Naive thymus-derived CD4-positive, alpha-beta T cell (primary cell): Measurements from ENCODE around the gene TPGS1. TPM values are rescaled to one million over a fixed set of nuclear protein-coding genes. Genes with fewer than 3 reads are reported as not detected.

Source experiments
- ATAC-seq: fragments of 150-1000 bp; cut with Tn5 transposase; 2 replicates; pipeline ENCODE4 v1.10.0; 2021; ENCODE audit warnings: mild to moderate bottlenecking, moderate library complexity
- CTCF ChIA-PET: fragments of 350-600 bp; sonication (Branson Sonifier 250); formaldehyde crosslinking; loops from one replicate; lab custom pipeline; 2021; ENCODE audit warnings: antibody characterized with exemption; lab: Charles Lee
- POLR2A ChIA-PET: fragments of 350-600 bp; sonication (Branson Sonifier 250); formaldehyde crosslinking; loops from one replicate; lab custom pipeline; 2021; ENCODE audit warnings: antibody characterized with exemption, inconsistent platforms; lab: Charles Lee
- DNase-seq, 9 donors: peaks; one replicate each; pipeline versions ENCODE4 v3.0.0 to v3.0.0-alpha.2; 2020 to 2022; ENCODE audit warnings: mixed read lengths in 1 of 9
- H3K27ac ChIP-seq: one replicate; pipeline ENCODE4 v1.7.0; 2013; ENCODE audit warnings: mild to moderate bottlenecking, low read depth, low read length, moderate library complexity
- H3K27me3 ChIP-seq, 2 donors: one replicate each; pipeline ENCODE4 v1.7.0; 2013; ENCODE audit warnings: low read length in 2 of 2, mild to moderate bottlenecking in 2 of 2, moderate library complexity in 2 of 2; ENCODE audit not compliant: control insufficient read depth in 2 of 2, insufficient read depth in 2 of 2
- H3K36me3 ChIP-seq, 3 experiments: 1 replicate in 2 of 3; 2 replicates in 1 of 3; pipeline ENCODE4 v1.7.0; 2013; ENCODE audit warnings: low read length in 3 of 3, mild to moderate bottlenecking in 3 of 3, moderate library complexity in 1 of 3; ENCODE audit not compliant: insufficient read depth in 3 of 3, control insufficient read depth in 2 of 3
- H3K4me1 ChIP-seq, 2 donors: one replicate each; pipeline ENCODE4 v1.7.0; 2013; ENCODE audit warnings: low read length in 2 of 2, mild to moderate bottlenecking in 2 of 2, moderate library complexity in 1 of 2; ENCODE audit not compliant: control insufficient read depth in 2 of 2, insufficient read depth in 2 of 2
- H3K4me3 ChIP-seq: 2 replicates; pipeline ENCODE4 v1.7.0; 2013; ENCODE audit warnings: mild to moderate bottlenecking, low read length
- H3K9me3 ChIP-seq, 3 experiments: 1 replicate in 2 of 3; 2 replicates in 1 of 3; pipeline ENCODE4 v1.7.0; 2013; ENCODE audit warnings: low read length in 3 of 3; ENCODE audit not compliant: control insufficient read depth in 2 of 3
- H3K27ac Mint-ChIP-seq, 9 donors: one replicate each; pipeline ENCODE4 v1.8.0; 2020 to 2022; ENCODE audit warnings: mixed read lengths in 9 of 9, mild to moderate bottlenecking in 8 of 9, moderate library complexity in 5 of 9, inconsistent platforms in 2 of 9
- H3K27me3 Mint-ChIP-seq, 5 donors: one replicate each; pipeline ENCODE4 v1.8.0; 2021 to 2022; ENCODE audit warnings: mixed read lengths in 5 of 5, mild to moderate bottlenecking in 1 of 5
- H3K36me3 Mint-ChIP-seq, 5 donors: one replicate each; pipeline ENCODE4 v1.8.0; 2020 to 2022; ENCODE audit warnings: mixed read lengths in 5 of 5, mild to moderate bottlenecking in 3 of 5, inconsistent platforms in 1 of 5
- H3K4me1 Mint-ChIP-seq, 7 donors: one replicate each; pipeline ENCODE4 v1.8.0; 2020 to 2022; ENCODE audit warnings: mixed read lengths in 7 of 7, mild to moderate bottlenecking in 3 of 7, inconsistent platforms in 1 of 7
- H3K4me3 Mint-ChIP-seq, 10 donors: one replicate each; pipeline ENCODE4 v1.8.0; 2020 to 2022; ENCODE audit warnings: mild to moderate bottlenecking in 10 of 10, mixed read lengths in 10 of 10, moderate library complexity in 6 of 10, inconsistent platforms in 2 of 10
- H3K9me3 Mint-ChIP-seq, 11 donors: one replicate each; pipeline ENCODE4 v1.8.0; 2020 to 2022; ENCODE audit warnings: mixed read lengths in 11 of 11, mild to moderate bottlenecking in 4 of 11, inconsistent platforms in 1 of 11, moderate library complexity in 1 of 11
- intact Hi-C, 2 donors: fragments of 100-400 bp; cut with micrococcal nuclease; formaldehyde crosslinking; loops; one replicate each; pipeline ENCODE4 v1.15.1; 2023
- polyA plus RNA-seq, 2 donors: library from polyadenylated mRNA; unstranded; fragments of 300-500 nt; fragmentation: Illumina TruSeq; gene quantifications; one replicate each; pipeline ENCODE4 v1.2.3, GENCODE V29; 2021
- total RNA-seq, 6 experiments: library from RNA in 5 of 6; stranded (reverse) in 5 of 6; gene quantifications; 1 replicate in 5 of 6; 2 replicates in 1 of 6; pipeline ENCODE4 v1.2.3 and lab custom pipeline; 2021 to 2026

Gene TPGS1
- total and polyA plus RNA-seq, 7 experiments from 2014 or later = 21.6 to 36.4 (median 24.2) TPM

- no peaks in the 10 kb centered on the region for H3K9me3 ChIP-seq
- ATAC-seq = no peak
Observed at GRCh38 chr19:517721-518597, 10.7 kb downstream of the TPGS1 start.

GRCh38 chr19:518598-519231 is 11.4 kb downstream of the TPGS1 start:
- POLR2A ChIA-PET = interaction anchor here (1.5 to 4.7 kb wide), 3 partner anchors 8 to 13 kb away, joined by 8 to 17 read pairs (median 16); partner anchors contain the start of gene CDC34
- CTCF ChIA-PET = interaction anchor here (3.8 kb wide), 1 partner anchor 14 kb away, joined by 14 read pairs; the partner anchor contains the start of gene CDC34

More at GRCh38 chr19:517721-518597, 10.7 kb downstream of the TPGS1 start:
- H3K4me3 Mint-ChIP-seq = no peak overlapping the region
- Histone ChIP-seq H3K27ac (peak overlapping the region; percentile 45), H3K4me3 (no peak overlapping the region), H3K36me3 (no peaks in the 10 kb centered on the region), H3K4me1 (no peaks in the 10 kb centered on the region), H3K27me3 (no peaks in the 10 kb centered on the region)
- peak overlapping the region in 1 of 9 donors; percentile 28 for H3K27ac Mint-ChIP-seq
- CTCF ChIA-PET = interaction anchor here (3.8 kb wide), 1 partner anchor 14 kb away, joined by 14 read pairs; the partner anchor contains the start of gene CDC34
- POLR2A ChIA-PET = interaction anchor here (1.5 to 4.7 kb wide), 3 partner anchors 7 to 14 kb away, joined by 8 to 17 read pairs (median 16); partner anchors contain the start of gene CDC34
- peaks cover 0 to 15% (median 0%) of the 10 kb centered on the region in 5 donors for H3K36me3 Mint-ChIP-seq
- H3K9me3 Mint-ChIP-seq = no peaks in the 10 kb centered on the region
- DNase-seq = no peak
- intact Hi-C loops = no loop called here
- peaks cover 5 to 34% (median 20%) of the 10 kb centered on the region in 7 donors for H3K4me1 Mint-ChIP-seq
- H3K27me3 Mint-ChIP-seq = no peaks in the 10 kb centered on the region

GRCh38 chr19:519449-519865 is 12.2 kb downstream of the TPGS1 start:
- H3K4me3 ChIP-seq = no peak overlapping the region
- no peaks in the 10 kb centered on the region for H3K27me3 Mint-ChIP-seq

More at GRCh38 chr19:518598-519231, 11.4 kb downstream of the TPGS1 start:
- Histone ChIP-seq H3K4me1 (no peaks in the 10 kb centered on the region), H3K27me3 (no peaks in the 10 kb centered on the region), H3K27ac (peak overlapping the region; percentile 45), H3K36me3 (no peaks in the 10 kb centered on the region), H3K9me3 (no peaks in the 10 kb centered on the region), H3K4me3 (no peak overlapping the region)
- peak overlapping the region in 4 of 10 donors; percentile 35 to 63 (median 40) for H3K4me3 Mint-ChIP-seq
- no peaks in the 10 kb centered on the region for H3K27me3 Mint-ChIP-seq
- peak overlapping the region in 2 of 9 donors; percentile 32 to 67 for H3K27ac Mint-ChIP-seq
- intact Hi-C loops = loop anchor here (1.0 kb wide), 2 partner anchors 7 to 13 kb away; partner anchors contain the start of gene CDC34 (in 1 of the 2)
- H3K4me1 Mint-ChIP-seq = peaks cover 5 to 31% (median 19%) of the 10 kb centered on the region in 7 donors
- ATAC-seq (peak; percentile 92), DNase-seq (peak in 8 of 9 donors; percentile 53 to 74 (median 66))
- H3K36me3 Mint-ChIP-seq = peaks cover 0 to 11% (median 0%) of the 10 kb centered on the region in 5 donors
- no peaks in the 10 kb centered on the region for H3K9me3 Mint-ChIP-seq

GRCh38 chr19:522726-523125 is 15.4 kb downstream of the TPGS1 start:
- Mint-ChIP-seq H3K4me3 (peak overlapping the region in 3 of 10 donors; percentile 32 to 62 (median 49)), H3K27ac (peak overlapping the region in 1 of 9 donors; percentile 61), H3K27me3 (peaks cover 0 to 8% (median 0%) of the 10 kb centered on the region in 5 donors), H3K4me1 (peaks cover 0 to 24% (median 4%) of the 10 kb centered on the region in 7 donors), H3K36me3 (no peaks in the 10 kb centered on the region), H3K9me3 (peaks cover 0 to 4% (median 0%) of the 10 kb centered on the region in 11 donors)
- Histone ChIP-seq H3K27me3 (no peaks in the 10 kb centered on the region), H3K4me3 (no peak overlapping the region), H3K36me3 (no peaks in the 10 kb centered on the region), H3K4me1 (no peaks in the 10 kb centered on the region), H3K9me3 (no peaks in the 10 kb centered on the region), H3K27ac (no peak overlapping the region)
- no peak for ATAC-seq
- DNase-seq = no peak
- ChIA-PET CTCF (interaction anchor here (0.6 kb wide), 1 partner anchor 33 kb away, joined by 4 read pairs; no protein-coding TSS in a partner anchor), POLR2A (interaction anchor here (0.7 to 4.7 kb wide), 4 partner anchors 8 to 140 kb away, joined by 3 to 17 read pairs (median 10); partner anchors contain the start of genes CDC34 and RNF126)
- intact Hi-C loops = no loop called here

More at GRCh38 chr19:519449-519865, 12.2 kb downstream of the TPGS1 start:
- no peak for ATAC-seq
- H3K9me3 ChIP-seq = no peaks in the 10 kb centered on the region
- Mint-ChIP-seq H3K9me3 (no peaks in the 10 kb centered on the region), H3K4me3 (no peak overlapping the region), H3K36me3 (peaks cover 0 to 5% (median 0%) of the 10 kb centered on the region in 5 donors), H3K27ac (no peak overlapping the region), H3K4me1 (peaks cover 0 to 27% (median 12%) of the 10 kb centered on the region in 7 donors)
- ChIA-PET CTCF (interaction anchor here (1.4 to 3.8 kb wide), 2 partner anchors 13 to 65 kb away, joined by 3 to 14 read pairs; partner anchors contain the start of gene CDC34), POLR2A (interaction anchor here (0.6 to 4.7 kb wide), 4 partner anchors 8 to 13 kb away, joined by 3 to 17 read pairs (median 12); partner anchors contain the start of gene CDC34)
- no peak overlapping the region for H3K27ac ChIP-seq
- H3K36me3 ChIP-seq = no peaks in the 10 kb centered on the region
- H3K4me1 ChIP-seq = no peaks in the 10 kb centered on the region
- no peaks in the 10 kb centered on the region for H3K27me3 ChIP-seq
- no peak for DNase-seq
- intact Hi-C loops = loop anchor here (1.0 kb wide), 2 partner anchors 8 to 12 kb away; partner anchors contain the start of gene CDC34 (in 1 of the 2)

GRCh38 chr19:524062-524674 is 16.9 kb downstream of the TPGS1 start:
- peaks cover 0 to 8% (median 0%) of the 10 kb centered on the region in 5 donors for H3K27me3 Mint-ChIP-seq
- ChIA-PET POLR2A (interaction anchor here (1.3 kb wide), 1 partner anchor 13 kb away, joined by 5 read pairs; no protein-coding TSS in a partner anchor), CTCF (no interaction called here)
- DNase-seq (no peak), ATAC-seq (no peak)
- peaks cover 0 to 4% (median 0%) of the 10 kb centered on the region in 11 donors for H3K9me3 Mint-ChIP-seq
- no peaks in the 10 kb centered on the region for H3K36me3 Mint-ChIP-seq
- no peaks in the 10 kb centered on the region for H3K36me3 ChIP-seq
- no peak overlapping the region for H3K4me3 Mint-ChIP-seq
- no peak overlapping the region for H3K27ac Mint-ChIP-seq
- intact Hi-C loops = no loop called here
- peaks cover 0 to 24% (median 6%) of the 10 kb centered on the region in 7 donors for H3K4me1 Mint-ChIP-seq
- no peaks in the 10 kb centered on the region for H3K4me1 ChIP-seq
- H3K27ac ChIP-seq = no peak overlapping the region
- H3K27me3 ChIP-seq = no peaks in the 10 kb centered on the region
- no peaks in the 10 kb centered on the region for H3K9me3 ChIP-seq
- H3K4me3 ChIP-seq = no peak overlapping the region
